ACHN (cell line): ENCODE results near the gene FAM107B.

Experiments used
- DNase-seq: peaks from one replicate; pipeline ENCODE4 v3.0.0-alpha.2; 2015
- in situ Hi-C: cut with HindIII; loops from 2 replicates; pipeline ENCODE4 v1.10.0; 2017; ENCODE audit warnings: low sequenced_read_pairs, low pct_ligation_motif_present, low pct_unique_long_range_greater_than_20kb

Gene FAM107B

GRCh38 chr10:14478604-14479003, 296.1 kb downstream of the FAM107B start:
- peak; percentile 88 for DNase-seq
- in situ Hi-C loops: loop anchor here (25.0 kb wide), 1 partner anchor 291 kb away; no protein-coding TSS in a partner anchor

- in situ Hi-C loops: loop anchor here (25.0 kb wide), 1 partner anchor 291 kb away; no protein-coding TSS in a partner anchor
- DNase-seq: peak; percentile 15
These were observed 296.5 kb downstream of the FAM107B start for GRCh38 chr10:14478201-14478600.

GRCh38 chr10:14477408-14477710, 297.3 kb downstream of the FAM107B start:
- no peak for DNase-seq
- in situ Hi-C loops: loop anchor here (25.0 kb wide), 1 partner anchor 290 kb away; no protein-coding TSS in a partner anchor

GRCh38 chr10:14476641-14477407, 297.9 kb downstream of the FAM107B start:
- in situ Hi-C loops: loop anchor here (25.0 kb wide), 1 partner anchor 290 kb away; no protein-coding TSS in a partner anchor

GRCh38 chr10:14476006-14476405, 298.7 kb downstream of the FAM107B start:
- in situ Hi-C loops: loop anchor here (25.0 kb wide), 1 partner anchor 289 kb away; no protein-coding TSS in a partner anchor

More at GRCh38 chr10:14476641-14477407, 297.9 kb downstream of the FAM107B start:
- DNase-seq: peak; percentile 84

GRCh38 chr10:14474656-14475055, 300.0 kb downstream of the FAM107B start:
- in situ Hi-C loops: loop anchor here (25.0 kb wide), 1 partner anchor 287 kb away; no protein-coding TSS in a partner anchor
- no peak for DNase-seq

More at GRCh38 chr10:14476006-14476405, 298.7 kb downstream of the FAM107B start:
- DNase-seq: no peak

GRCh38 chr10:14470920-14471319, 303.8 kb downstream of the FAM107B start:
- in situ Hi-C loops: no loop called here
- no peak for DNase-seq

GRCh38 chr10:14468726-14469125, 306.0 kb downstream of the FAM107B start:
- no peak for DNase-seq
- in situ Hi-C loops: no loop called here
